HuH-7.5 (cell line): ENCODE data around the gene TRMT112.
"Not testable (repeated sequence)": the region's sequence is repeated elsewhere in the genome, so short reads cannot be mapped to it uniquely, and the experiment has no call there.

Experiments
- DNase-seq: peaks from one replicate; pipeline ENCODE4 v3.0.0; 2011; ENCODE audit warnings: low spot score

TRMT112 gene

DNA sequence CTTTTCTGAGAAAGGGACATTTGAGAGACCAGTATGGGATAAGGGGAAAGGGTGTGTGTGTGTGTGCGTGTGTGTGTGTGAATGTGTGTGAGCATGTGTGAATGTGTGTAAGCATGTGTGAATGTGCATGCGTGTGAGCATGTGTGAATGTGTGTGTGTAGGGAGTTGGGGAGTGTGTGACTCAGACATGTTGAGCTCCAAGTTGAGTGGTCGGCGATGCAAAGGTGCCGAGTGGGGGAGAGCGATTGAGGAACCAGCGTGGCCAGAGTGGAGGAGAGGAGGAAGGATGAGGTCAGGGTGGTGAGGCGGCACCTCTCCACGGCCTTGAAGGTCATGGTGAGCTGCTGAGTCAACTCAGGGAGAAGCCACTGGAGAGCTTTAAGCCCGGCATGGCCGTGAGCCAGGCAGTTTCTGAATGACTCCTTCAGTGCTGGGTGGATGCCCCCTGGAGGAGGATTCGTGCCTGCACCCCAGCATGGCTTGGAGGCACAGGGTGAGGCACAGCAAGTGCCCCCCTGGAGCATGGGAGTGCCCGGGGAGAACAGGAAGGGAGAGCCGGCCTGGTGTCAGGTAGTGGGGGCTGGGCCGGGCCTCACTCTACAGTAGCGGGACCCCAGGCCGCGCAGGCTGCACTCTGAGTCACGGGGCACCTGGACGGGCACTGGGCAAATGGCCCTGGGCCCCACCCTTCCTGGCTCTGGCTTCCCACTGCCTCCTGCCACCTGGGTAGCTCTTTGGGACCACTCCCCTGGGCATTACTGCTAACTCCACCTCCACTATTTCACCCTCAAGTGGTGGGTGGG, 14.4 kb upstream of the TRMT112 start:
- DNase-seq = no peak

DNA sequence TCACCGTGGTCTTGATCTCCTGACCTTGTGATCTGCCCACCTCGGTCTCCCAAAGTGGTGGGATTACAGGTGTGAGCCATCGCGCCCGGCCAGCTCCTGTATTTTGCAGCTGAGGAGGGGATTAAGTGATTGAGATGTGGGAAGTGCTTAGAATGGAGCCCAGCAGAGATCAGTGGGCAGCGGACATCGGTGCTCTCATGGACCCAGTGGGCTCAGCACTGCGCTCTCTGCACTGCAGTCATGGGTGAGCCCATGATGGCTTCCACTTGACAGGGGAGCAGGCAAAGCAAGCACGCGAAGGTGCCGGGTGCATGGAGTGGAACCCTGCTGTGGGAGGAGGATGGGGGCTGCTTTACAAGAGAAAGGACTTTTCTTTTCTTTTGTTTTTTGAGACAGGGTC, 13.5 kb upstream of the TRMT112 start:
- DNase-seq = no peak

DNA sequence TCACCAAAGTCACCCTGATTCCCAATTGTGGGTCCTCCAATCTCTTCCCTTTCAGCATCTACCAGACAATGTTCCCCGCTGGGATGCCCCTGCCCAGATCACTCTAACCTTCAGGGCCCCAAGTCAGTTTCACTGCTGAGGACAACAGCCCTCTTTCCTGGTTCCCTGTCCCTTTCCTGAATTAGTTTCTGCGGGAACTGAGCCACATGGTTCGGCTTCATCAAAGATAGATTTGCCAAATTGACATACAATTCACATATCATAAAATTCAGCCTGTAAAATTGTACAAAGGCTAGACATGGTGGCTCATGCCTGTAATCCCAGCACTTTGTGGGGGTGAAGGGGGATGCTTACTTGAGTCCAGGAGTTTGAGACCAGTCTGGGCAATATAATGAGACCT, 10.6 kb upstream of the TRMT112 start:
- DNase-seq = no peak

DNA sequence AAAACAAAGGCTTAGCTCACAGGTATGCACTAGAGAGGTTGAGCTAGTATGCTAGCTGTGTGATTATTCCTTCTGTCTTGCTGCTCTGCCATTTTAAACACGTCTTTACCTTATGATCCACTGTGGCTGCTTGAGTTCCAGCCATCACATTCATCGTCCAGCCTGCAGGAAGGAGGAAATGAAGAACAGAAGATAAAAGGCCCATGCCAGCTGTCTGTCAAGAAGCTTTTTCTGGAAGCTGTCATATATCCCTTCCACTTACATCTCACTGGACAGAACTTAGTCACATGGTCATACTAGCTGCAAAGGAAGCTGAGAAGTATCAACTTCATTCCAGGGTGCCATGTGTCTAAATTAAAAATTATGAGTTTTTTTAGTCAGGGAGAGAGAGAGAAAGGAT, 10.0 kb upstream of the TRMT112 start:
- no peak for DNase-seq

DNA sequence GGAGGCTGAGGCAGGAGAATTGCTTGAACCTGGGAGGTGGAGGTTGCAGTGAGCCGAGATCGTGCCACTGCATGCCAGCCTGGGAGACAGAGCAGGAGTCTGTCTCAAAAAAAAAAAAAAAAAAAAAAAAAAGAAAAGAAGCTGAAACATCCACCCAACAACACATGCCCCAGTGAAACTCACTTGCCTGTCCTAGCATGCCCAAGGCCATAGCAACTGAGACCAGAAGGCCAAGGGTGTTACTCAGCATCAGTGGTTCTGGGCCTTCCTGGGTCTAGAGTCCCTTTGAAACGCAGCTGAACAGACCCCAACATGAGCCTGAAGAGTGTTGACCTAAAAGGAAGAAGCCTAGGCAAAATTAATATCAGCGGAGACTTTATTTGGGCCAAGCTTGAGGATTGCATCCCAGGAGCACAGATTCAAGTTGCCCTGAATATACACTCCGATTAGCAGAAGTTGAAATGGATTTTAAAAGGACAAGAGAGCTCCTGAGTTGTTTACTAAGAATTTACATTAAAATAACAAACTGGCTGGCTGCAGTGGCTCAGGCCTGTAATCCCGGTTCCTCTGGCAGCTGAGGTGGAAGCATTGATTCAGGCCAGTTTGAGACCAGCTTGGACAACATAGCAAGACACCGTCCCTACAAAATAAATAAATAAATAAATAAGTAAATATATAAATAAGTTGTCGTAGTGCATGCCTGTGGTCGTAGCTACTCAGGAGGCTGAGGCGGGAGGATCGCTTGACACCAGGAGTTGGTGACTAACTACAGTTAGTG, 7.5 kb upstream of the TRMT112 start:
- no peak for DNase-seq

DNA sequence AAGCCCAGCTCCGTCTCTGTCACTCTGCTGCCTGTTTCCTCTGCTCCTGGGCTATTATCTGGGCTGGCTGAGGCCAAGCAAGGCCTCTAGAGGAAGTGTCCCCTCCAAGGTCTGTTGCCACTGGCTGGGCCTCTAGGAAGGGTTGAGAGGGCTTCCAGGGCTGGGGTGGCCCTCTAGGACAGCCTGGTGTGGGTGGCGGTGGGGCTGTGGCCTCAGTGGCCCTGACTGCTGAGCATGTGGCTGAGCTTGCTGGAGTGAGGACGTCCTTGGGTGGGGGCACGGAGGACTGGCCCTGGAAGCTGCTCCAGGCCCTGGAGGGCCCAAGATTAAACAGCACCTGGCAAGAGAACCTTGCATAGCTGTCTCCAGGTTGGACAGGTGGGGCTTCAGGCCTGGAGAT, 6.6 kb upstream of the TRMT112 start:
- not testable (repeated sequence) for DNase-seq

DNA sequence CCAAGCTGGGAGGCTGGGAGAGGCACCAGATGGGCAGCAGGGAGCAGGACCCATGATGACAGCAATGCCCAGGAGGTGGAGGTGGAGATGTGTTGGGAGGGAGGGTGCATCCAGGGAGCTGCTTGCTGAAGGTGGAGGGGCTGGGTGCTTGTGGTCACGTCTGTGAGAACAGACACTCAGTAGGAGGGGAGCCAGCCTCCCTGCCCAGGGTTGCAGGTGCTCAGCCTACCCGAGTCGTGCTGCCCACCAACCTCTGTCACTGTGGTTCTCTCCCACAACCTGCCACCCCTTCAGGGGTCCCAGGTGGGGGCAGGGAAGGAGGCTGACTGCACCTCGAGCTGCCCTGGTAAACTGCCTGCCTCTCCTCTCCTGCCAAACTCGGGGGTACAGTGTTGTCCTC, 6.0 kb upstream of the TRMT112 start:
- DNase-seq = no peak

DNA sequence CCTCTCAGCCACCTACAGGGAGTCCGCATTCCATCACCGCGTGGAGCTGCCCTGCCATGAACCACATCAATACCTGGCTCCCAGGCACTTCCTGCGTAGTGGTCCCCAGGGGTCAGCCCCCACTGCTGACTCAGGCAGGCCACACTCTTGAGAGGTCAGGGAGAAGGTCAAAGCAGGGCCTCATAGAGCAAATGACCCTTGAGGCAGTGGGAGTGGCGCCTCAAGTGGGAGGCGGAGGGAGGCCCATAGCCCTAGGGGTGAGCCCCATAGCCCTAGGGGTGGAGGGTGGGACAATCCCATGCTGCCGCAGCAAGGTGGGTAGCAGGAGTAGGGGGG, 5.5 kb upstream of the TRMT112 start:
- DNase-seq = no peak

DNA sequence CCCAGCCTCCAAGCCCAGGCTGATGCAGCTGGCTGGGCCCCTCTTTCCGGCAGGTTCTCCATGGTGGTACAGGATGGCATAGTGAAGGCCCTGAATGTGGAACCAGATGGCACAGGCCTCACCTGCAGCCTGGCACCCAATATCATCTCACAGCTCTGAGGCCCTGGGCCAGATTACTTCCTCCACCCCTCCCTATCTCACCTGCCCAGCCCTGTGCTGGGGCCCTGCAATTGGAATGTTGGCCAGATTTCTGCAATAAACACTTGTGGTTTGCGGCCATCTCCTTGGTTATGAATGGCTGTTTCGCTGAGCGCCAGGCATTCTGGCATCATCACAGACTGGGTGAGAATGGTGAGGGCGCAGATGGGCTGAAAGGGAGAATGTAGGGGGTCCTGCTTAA, 4.2 kb upstream of the TRMT112 start:
- DNase-seq = no peak

DNA sequence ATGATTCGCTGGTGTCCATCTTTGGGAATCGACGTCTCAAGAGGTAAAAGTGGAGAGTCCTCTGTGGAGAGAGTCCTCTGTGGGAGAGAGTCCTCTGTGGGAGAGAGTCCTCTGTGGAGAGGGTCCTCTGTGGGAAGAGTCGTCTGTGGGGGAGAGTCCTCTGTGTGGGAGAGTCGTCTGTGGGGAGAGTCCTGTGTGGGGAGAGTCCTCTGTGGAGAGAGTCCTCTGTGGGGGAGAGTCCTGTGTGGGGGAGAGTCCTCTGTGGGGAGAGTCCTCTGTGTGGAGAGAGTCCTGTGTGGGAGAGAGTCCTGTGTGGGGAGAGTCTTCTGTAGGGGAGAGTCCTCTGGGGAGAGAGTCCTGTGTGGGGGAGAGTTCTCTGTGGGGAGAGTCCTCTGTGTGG, 3.7 kb upstream of the TRMT112 start:
- no peak for DNase-seq

DNA sequence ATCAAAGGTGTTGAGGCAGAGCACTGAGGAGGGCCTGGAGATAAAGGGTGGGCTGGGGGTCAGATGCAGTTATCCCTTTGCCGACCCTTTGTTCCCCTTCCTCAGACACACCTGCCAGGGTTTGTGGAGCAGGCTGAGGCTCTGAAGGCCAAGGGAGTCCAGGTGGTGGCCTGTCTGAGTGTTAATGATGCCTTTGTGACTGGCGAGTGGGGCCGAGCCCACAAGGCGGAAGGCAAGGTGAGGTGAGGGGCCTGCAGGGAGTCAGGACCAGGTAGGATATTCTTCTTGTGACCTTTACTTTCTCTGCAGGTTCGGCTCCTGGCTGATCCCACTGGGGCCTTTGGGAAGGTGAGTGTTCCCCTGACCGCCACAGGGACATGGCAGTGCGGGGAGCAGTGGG, 3.2 kb upstream of the TRMT112 start:
- no peak for DNase-seq

DNA sequence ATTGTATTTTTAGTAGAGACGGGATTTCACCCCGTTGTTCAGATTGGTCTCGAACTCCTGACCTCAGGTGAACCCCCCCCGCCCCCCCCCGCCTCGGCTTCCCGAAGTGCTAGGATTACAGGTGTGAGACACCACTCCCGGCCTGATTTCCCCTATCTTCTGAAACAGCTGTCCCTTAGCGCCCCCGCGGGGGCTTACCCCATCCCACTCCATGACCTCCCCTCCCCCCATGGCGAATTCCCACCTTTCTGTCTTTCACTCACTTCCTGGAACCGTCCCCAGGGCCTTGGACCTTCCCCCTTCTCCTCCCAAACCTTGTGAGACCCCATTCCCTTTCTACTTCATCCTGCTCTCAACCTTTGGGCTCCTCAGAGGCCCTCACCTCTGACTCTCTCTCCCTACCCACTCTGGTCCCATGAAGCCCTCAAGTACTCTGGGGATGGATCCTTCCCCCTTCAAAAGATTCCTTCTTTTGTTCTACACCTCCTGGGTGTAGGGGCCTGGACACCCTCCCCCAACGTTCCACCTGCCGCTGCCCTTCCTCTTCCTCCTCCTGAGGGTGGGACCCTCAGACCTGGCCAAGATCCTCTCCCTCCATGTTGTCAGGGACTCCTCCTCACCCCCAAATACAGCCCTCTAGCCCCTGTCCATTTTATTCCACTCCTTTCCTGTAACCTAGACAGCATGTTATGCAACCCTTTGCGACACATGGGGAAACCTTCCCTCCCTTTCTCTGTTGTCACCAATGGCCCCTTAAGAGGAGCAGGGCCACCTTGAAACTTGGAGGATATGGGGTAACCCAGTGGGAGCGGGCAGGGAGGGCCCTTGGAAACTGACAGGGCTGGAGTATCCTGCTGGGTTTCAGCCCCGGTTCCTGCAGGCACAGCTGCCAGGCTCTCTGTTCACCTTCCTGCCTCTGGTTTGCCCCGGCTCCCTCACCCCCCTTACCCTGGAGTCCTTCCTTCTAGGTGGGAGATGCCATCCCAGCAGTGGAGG, 1.7 kb upstream of the TRMT112 start:
- no peak for DNase-seq

DNA sequence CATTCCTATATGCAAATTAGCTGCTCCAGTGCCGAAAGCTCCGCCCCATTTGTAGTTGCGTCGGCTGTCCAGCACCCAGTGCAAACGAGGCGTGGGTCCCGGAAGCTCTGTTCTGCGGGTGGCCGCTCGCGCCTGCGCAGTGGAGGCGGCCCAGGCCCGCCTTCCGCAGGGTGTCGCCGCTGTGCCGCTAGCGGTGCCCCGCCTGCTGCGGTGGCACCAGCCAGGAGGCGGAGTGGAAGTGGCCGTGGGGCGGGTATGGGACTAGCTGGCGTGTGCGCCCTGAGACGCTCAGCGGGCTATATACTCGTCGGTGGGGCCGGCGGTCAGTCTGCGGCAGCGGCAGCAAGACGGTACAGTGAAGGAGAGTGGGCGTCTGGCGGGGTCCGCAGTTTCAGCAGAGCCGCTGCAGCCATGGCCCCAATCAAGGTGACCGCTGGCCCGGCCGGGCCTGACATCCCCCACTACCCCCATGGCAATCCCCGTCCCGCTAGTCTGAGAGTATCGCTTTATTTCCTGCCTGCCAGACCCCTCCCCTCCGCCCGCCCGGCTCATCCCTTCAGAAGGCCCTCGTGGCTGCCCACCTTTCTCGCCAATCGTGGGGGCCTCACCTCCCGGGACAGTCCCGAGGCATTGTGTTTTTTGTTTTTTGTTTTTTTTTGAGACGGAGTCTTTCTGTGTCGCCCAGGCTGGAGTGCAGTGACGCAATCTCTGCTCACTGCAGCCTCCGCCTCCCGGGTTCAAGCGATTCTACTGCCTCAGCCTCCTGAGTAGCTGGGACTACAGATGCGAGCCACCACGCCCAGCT, 804 bp upstream of the TRMT112 start, which contains the start of gene PRDX5:
Gene PRDX5, plus strand, starts transcription at position 161 of the 805 bp plus-strand sequence. Its CDS starts 95 bp downstream, at position 256.
- DNase-seq = peak; percentile 89

DNA sequence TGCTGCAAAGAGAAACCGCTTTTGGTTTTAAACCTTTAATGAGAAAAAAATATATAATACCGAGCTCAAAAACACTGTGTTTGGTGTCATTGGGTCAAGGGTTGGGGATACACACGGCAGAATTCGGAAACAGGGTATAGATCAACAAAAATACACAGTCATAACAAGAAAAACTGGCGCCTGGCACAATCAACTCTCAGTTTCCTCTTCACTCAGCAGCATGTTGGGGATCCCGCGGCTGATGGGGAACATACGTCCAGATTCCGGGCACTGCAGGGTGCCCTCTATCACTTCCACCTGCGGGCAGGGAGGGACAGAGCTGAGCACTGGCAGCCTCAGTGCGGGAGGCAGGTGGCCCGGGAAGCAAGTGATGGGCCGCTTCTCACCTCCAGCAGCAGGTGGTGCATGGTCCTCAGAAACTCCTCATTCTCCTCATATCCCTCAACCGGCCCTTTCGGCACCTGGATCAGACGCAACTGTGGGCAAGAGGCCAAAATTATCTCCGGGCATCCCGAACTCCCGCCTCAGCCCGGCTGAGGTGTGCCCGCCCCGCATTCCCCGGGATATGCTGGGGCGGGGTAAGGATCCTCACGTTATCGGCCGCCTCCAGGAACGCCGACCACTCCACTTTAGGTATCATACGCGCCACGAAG, 561 bp downstream of the TRMT112 start:
- no peak for DNase-seq

DNA sequence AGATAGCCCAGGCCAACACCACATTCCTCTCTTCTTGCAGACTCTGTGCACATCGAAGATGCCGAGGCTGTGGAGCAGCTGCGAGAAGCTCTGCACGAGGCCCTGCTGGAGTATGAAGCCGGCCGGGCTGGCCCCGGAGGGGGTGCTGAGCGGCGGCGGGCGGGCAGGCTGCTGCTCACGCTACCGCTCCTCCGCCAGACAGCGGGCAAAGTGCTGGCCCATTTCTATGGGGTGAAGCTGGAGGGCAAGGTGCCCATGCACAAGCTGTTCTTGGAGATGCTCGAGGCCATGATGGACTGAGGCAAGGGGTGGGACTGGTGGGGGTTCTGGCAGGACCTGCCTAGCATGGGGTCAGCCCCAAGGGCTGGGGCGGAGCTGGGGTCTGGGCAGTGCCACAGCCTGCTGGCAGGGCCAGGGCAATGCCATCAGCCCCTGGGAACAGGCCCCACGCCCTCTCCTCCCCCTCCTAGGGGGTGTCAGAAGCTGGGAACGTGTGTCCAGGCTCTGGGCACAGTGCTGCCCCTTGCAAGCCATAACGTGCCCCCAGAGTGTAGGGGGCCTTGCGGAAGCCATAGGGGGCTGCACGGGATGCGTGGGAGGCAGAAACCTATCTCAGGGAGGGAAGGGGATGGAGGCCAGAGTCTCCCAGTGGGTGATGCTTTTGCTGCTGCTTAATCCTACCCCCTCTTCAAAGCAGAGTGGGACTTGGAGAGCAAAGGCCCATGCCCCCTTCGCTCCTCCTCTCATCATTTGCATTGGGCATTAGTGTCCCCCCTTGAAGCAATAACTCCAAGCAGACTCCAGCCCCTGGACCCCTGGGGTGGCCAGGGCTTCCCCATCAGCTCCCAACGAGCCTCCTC, 1.5 kb downstream of the TRMT112 start:
- not testable (repeated sequence) for DNase-seq

DNA sequence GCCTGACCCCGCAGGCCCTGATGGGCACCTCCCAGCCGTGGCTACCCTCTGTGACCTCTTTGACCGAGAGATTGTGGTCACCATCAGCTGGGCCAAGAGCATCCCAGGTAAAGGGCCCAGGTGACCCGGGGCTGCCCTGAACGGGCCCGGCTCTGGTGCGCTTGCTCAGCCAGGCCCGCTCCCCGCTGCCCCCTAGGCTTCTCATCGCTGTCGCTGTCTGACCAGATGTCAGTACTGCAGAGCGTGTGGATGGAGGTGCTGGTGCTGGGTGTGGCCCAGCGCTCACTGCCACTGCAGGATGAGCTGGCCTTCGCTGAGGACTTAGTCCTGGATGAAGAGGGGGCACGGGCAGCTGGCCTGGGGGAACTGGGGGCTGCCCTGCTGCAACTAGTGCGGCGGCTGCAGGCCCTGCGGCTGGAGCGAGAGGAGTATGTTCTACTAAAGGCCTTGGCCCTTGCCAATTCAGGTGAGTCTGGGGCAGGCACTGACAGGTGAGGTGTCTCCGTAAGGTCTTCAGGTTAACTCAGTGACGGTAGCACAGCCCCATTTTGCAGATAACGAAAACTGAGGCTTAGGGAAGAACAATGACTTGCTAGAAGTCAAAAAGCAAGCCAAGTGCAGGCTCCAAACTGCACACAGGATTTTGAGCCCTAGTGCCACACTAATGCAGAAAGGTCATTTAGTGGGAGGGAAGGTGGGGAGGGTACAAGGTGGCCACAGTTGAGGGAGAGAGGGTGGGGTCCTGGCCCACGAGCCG, 2.4 kb downstream of the TRMT112 start:
- no peak for DNase-seq

DNA sequence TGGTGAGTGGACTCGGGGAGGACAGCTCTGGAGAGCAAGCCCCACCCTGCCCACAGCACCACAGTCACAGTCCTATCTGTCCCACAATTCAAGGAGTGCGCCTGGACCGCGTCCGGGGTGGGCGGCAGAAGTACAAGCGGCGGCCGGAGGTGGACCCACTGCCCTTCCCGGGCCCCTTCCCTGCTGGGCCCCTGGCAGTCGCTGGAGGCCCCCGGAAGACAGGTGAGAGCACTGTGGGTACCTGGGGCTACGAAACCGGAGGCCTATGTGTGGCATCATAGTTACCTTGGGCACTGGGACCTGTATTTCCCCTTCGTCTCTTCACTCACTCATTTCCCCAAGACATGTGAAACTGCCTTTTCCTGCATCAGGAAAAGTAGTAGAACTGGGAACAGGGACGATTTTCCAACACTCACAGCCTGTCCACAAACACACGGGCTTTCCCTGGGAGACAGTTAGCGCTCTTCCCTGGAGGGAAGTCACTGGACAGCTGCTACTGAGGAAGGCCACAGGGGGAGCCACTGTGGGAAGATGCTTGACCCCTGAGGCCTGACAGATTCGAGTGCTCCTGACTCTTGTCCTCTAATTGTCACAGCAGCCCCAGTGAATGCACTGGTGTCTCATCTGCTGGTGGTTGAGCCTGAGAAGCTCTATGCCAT, 3.1 kb downstream of the TRMT112 start:
- no peak for DNase-seq

DNA sequence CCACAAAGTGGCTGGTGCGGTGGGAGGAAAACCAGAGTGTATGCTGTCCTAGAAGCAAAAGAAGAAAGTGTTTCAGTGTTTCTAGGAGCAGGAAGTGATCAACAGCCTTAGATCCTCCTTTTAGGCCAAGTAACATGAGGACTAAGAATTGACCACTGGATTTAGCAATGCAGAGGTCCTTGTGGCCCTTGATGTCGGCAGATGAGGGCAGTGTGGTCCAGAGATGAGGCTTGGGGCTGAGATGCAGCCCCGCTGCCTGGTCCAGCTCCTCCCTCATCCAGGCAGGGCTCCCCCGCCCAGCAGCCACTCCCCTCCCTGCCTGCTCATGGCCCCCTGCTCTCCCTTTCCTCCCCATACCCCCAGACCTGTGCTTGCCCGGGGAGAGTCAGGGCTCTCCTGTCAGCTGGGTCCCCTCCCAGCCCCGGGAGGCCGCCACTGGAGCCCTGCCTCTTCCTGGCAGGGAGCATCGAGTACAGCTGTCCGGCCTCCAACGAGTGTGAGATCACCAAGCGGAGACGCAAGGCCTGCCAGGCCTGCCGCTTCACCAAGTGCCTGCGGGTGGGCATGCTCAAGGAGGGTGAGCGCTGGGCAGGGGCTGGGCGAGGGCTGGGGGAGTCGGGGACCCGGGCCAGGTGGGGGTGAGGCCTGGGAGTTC, 3.7 kb downstream of the TRMT112 start:
- DNase-seq = no peak
